RWPE1 (cell line): ENCODE data around the gene ZCCHC2.

Experiments used
- CTCF ChIA-PET: fragments of 350-600 bp; sonication (Branson Sonifier 250); formaldehyde crosslinking; extraction: SDS; loops from one replicate; lab custom pipeline; 2021; lab: Yijun Ruan, JAX
- POLR2A ChIA-PET: fragments of 400-600 bp; formaldehyde crosslinking; extraction: SDS; loops from one replicate; lab custom pipeline; 2020; ENCODE audit warnings: antibody characterized with exemption; ENCODE audit not compliant: low non-redundant PET; lab: Yijun Ruan, JAX
- DNase-seq: peaks from one replicate; pipeline ENCODE4 v3.0.0; 2012; ENCODE audit warnings: low spot score
- H3K27ac ChIP-seq: fragments of 450-650 bp; 2 replicates; pipeline ENCODE4 v1.5.1; 2017
- TF ChIP-seq, protein P1 (sequence below): fragments of 450-650 bp; conservative IDR thresholded peaks from 2 replicates; pipeline ENCODE4 v1.5.1; 2017; ENCODE audit warnings: low read depth, mild to moderate bottlenecking

ZCCHC2 gene

GRCh38 chr18:62522504-62523254 is at the start of gene ZCCHC2:
Gene ZCCHC2 (plus strand): TSS chr18:62523025. CDS start chr18:62523425, 400 bp downstream.
- CTCF ChIA-PET, result interaction anchor here (0.6 kb wide), 1 partner anchor 10 kb away, joined by 5 read pairs; no protein-coding TSS in a partner anchor
- TF ChIP-seq, protein P1, sequence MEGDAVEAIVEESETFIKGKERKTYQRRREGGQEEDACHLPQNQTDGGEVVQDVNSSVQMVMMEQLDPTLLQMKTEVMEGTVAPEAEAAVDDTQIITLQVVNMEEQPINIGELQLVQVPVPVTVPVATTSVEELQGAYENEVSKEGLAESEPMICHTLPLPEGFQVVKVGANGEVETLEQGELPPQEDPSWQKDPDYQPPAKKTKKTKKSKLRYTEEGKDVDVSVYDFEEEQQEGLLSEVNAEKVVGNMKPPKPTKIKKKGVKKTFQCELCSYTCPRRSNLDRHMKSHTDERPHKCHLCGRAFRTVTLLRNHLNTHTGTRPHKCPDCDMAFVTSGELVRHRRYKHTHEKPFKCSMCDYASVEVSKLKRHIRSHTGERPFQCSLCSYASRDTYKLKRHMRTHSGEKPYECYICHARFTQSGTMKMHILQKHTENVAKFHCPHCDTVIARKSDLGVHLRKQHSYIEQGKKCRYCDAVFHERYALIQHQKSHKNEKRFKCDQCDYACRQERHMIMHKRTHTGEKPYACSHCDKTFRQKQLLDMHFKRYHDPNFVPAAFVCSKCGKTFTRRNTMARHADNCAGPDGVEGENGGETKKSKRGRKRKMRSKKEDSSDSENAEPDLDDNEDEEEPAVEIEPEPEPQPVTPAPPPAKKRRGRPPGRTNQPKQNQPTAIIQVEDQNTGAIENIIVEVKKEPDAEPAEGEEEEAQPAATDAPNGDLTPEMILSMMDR, result no peak
- peak; percentile 95 for DNase-seq
- POLR2A ChIA-PET, result interaction anchor here (1.4 kb wide), 1 partner anchor 36 kb away, joined by 4 read pairs; no protein-coding TSS in a partner anchor
- H3K27ac ChIP-seq, result peak within 1 kb of the TSS; percentile 97

GRCh38 chr18:62479574-62479973 is 43.3 kb upstream of the ZCCHC2 start:
- ChIA-PET CTCF (no interaction called here), POLR2A (no interaction called here)
- no peak overlapping the region for H3K27ac ChIP-seq
- DNase-seq, result no peak
- TF ChIP-seq, protein P1, result no peak

- CTCF ChIA-PET, result interaction anchor here (0.6 kb wide), 1 partner anchor 67 kb away, joined by 4 read pairs; no protein-coding TSS in a partner anchor
- TF ChIP-seq, protein P1, result no peak
- no peak overlapping the region for H3K27ac ChIP-seq
- POLR2A ChIA-PET, result no interaction called here
- no peak for DNase-seq
These were observed 41.9 kb upstream of the ZCCHC2 start for GRCh38 chr18:62480927-62481326.

GRCh38 chr18:62484941-62485340 is 37.9 kb upstream of the ZCCHC2 start:
- ChIA-PET CTCF (no interaction called here), POLR2A (no interaction called here)
- H3K27ac ChIP-seq, result no peak overlapping the region
- TF ChIP-seq, protein P1, result no peak
- DNase-seq, result no peak

DNA sequence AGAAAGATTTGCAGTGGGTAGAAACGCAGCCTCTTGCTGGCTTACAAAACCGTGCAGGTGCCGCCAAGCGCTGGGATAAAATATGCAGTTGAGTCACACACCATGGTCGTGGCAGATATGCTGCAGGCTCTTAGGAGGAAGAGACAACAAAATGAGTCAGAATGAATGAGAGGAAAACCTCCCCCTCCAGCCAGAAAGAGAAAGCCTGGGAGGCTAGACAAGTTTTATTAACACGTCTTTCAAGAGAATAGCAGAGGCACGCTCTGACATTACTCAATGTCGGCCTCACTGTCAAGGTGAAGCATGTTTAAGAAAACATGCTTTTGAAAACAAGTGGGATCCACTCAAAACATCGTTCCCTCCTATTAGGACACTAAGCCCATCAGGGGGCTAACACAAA is 37.1 kb upstream of the ZCCHC2 start:
- ChIA-PET POLR2A (no interaction called here), CTCF (no interaction called here)
- DNase-seq, result peak; percentile 91
- TF ChIP-seq, protein P1, result no peak
- peak overlapping the region; percentile 74; the same call in 1 of the 2 replicates for H3K27ac ChIP-seq

GRCh38 chr18:62486290-62486964 is 36.4 kb upstream of the ZCCHC2 start:
- POLR2A ChIA-PET, result interaction anchor here (0.7 kb wide), 1 partner anchor 36 kb away, joined by 4 read pairs; the partner anchor contains the start of gene ZCCHC2
- H3K27ac ChIP-seq, result peak overlapping the region; percentile 74
- peak; percentile 86 for DNase-seq
- CTCF ChIA-PET, result interaction anchor here (0.6 to 0.7 kb wide), 2 partner anchors 533 to 1002 kb away, joined by 4 to 5 read pairs; no protein-coding TSS in a partner anchor
- TF ChIP-seq, protein P1, result no peak
